ENCODE measurements around the gene CHMP2B. TPM values are rescaled to one million over a fixed set of nuclear protein-coding genes. Genes with fewer than 3 reads are reported as not detected.

The CHMP2B gene
- total RNA-seq, 4 donors from 2014 or later = 24.7 to 53.3 (median 33.9) TPM

GRCh38 chr3:87250009-87250408, 22.9 kb downstream of the CHMP2B start:
- TF ChIP-seq, protein P1, sequence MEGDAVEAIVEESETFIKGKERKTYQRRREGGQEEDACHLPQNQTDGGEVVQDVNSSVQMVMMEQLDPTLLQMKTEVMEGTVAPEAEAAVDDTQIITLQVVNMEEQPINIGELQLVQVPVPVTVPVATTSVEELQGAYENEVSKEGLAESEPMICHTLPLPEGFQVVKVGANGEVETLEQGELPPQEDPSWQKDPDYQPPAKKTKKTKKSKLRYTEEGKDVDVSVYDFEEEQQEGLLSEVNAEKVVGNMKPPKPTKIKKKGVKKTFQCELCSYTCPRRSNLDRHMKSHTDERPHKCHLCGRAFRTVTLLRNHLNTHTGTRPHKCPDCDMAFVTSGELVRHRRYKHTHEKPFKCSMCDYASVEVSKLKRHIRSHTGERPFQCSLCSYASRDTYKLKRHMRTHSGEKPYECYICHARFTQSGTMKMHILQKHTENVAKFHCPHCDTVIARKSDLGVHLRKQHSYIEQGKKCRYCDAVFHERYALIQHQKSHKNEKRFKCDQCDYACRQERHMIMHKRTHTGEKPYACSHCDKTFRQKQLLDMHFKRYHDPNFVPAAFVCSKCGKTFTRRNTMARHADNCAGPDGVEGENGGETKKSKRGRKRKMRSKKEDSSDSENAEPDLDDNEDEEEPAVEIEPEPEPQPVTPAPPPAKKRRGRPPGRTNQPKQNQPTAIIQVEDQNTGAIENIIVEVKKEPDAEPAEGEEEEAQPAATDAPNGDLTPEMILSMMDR (IDR thresholded peaks at IDR 0.05; ENCODE audit: low read depth) = no peak

DNA sequence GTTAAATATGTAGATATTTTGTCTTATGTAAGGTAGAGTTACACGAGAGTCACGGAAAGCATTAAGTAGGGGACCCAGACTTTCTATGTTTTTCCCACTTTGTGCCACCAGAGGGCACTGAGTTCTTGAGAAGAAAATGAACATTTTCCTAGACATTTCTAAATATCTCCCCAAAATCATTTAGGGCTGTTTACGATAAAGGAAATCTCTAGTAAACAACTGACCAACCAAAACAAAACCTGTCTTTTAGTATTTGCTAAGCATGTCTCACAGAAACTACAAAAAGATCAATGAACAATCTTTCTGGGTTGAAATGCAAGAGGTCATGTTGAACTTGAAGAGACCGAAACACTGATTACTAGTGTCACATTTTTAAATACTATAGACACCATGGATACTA, 33.2 kb downstream of the CHMP2B start:
- TF ChIP-seq, protein P1 (IDR thresholded peaks at IDR 0.05; ENCODE audit: low read depth) = no peak

- TF ChIP-seq, protein P1 (IDR thresholded peaks at IDR 0.05; ENCODE audit: low read depth) = no peak
Observed at GRCh38 chr3:87261925-87262324, 34.8 kb downstream of the CHMP2B start.

GRCh38 chr3:87267953-87268645, 41.0 kb downstream of the CHMP2B start:
- TF ChIP-seq, protein P1 (IDR thresholded peaks at IDR 0.05; ENCODE audit: low read depth) = no peak

DNA sequence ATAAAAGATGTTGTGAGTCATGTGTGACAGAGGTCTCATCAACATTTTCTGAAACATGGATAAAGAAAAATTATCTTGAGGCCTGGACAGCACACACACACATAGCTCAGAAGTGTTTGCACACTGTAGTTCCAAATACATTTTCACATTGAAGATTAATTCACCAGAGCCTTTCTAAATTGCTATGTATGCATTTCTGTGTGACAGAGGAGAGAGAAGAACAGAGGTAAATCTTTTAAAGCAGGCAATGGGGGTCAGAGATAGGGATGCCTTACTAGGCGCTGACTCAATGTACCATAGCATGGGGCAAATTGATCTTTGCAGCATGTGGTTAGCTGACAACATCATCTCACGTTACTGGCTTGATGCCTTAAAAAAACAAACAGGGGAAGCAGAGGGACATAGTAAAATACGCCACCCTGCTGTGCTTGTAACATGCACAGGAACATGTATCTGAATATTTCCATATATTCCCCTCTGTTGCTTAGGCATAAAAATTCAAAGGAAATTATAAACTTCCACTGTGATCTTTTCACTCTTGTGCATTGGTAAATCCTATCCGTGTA, 41.6 kb downstream of the CHMP2B start:
- TF ChIP-seq, protein P1 (IDR thresholded peaks at IDR 0.05; ENCODE audit: low read depth) = no peak

GRCh38 chr3:87269723-87270122, 42.6 kb downstream of the CHMP2B start:
- TF ChIP-seq, protein P1 (IDR thresholded peaks at IDR 0.05; ENCODE audit: low read depth) = no peak

DNA sequence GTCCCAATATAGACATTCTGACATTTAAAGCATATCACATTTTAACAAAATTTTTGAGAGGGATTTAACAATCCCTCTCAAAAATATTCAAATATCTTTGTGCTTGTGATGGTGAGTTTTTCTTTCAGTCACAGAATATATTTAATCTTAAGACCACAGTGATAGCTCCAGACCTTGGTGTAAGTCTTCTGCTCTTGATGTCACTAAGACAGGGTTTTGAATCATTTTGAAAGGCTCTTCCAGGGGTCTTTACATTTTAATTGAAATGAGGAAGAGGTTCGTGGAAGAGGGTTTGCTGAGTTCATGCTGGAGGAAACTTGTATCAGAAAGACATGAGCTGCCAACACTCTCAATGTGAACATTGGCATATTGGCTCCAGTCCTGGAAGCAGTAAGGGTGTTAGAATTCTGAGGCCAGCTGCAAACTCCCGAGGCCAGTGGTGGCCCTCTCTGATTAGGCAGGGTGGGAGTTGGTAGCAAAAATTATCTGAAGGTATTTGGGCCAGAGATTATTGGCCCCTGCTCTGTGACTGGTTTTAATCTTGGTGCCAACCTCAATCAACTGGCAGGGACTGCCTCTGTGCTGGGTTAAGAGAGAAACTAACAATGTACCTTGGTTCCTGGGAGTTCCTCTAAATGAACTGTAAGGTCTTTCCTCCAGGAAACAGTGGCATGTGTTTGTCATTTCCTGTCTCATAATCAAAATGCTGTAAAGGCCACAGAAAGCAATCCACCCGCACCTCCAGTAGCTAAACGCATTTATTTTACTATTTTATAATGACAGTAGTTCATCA, 44.0 kb downstream of the CHMP2B start:
- TF ChIP-seq, protein P1 (IDR thresholded peaks at IDR 0.05; ENCODE audit: low read depth) = no peak
